ENCODE data around the gene MRPS18B. TPM values are rescaled to one million over a fixed set of nuclear protein-coding genes. Genes with fewer than 3 reads are reported as not detected.

The MRPS18B gene
- total and polyA plus RNA-seq, 2 of the 13 experiments (the other 11 are each of a cell fraction or from before 2014, with no cell fraction given), result 125 to 131 TPM

- TF ChIP-seq, protein P1, sequence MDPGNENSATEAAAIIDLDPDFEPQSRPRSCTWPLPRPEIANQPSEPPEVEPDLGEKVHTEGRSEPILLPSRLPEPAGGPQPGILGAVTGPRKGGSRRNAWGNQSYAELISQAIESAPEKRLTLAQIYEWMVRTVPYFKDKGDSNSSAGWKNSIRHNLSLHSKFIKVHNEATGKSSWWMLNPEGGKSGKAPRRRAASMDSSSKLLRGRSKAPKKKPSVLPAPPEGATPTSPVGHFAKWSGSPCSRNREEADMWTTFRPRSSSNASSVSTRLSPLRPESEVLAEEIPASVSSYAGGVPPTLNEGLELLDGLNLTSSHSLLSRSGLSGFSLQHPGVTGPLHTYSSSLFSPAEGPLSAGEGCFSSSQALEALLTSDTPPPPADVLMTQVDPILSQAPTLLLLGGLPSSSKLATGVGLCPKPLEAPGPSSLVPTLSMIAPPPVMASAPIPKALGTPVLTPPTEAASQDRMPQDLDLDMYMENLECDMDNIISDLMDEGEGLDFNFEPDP (CRISPR knock-in tag; conservative IDR thresholded peaks at IDR 0.05), result no peak
- no peak for TF ChIP-seq ZNF460 (CRISPR knock-in tag; IDR thresholded peaks at IDR 0.05; ENCODE audit: borderline replicate concordance)
- peak; percentile 81; the same call in 1 of the 2 replicates for TF ChIP-seq ZNF619 (CRISPR knock-in tag; IDR thresholded peaks at IDR 0.05)
- no peak; the same call in 1 of the 2 replicates for TF ChIP-seq ZNF510 (CRISPR knock-in tag; IDR thresholded peaks at IDR 0.05; ENCODE audit: low read depth)
- TF ChIP-seq MAFG (CRISPR knock-in tag; IDR thresholded peaks at IDR 0.05), result no peak
- no peak; the same call in 1 of the 2 replicates for TF ChIP-seq KLF11 (CRISPR knock-in tag; IDR thresholded peaks at IDR 0.05)
- no peak for TF ChIP-seq ZNF224 (CRISPR knock-in tag; IDR thresholded peaks at IDR 0.05)
- no peak; the same call in 1 of the 2 replicates for TF ChIP-seq ZBTB42 (CRISPR knock-in tag; IDR thresholded peaks at IDR 0.05)
- TF ChIP-seq NR3C1 (CRISPR knock-in tag; IDR thresholded peaks at IDR 0.05), result no peak
- no peak for TF ChIP-seq STAT5B (CRISPR knock-in tag; IDR thresholded peaks at IDR 0.05)
- TF ChIP-seq ZNF484 (CRISPR knock-in tag; IDR thresholded peaks at IDR 0.05; ENCODE audit: borderline replicate concordance, low read depth), result no peak
Observed at GRCh38 chr6:30617565-30618269, at the start of gene MRPS18B (continued).

DNA sequence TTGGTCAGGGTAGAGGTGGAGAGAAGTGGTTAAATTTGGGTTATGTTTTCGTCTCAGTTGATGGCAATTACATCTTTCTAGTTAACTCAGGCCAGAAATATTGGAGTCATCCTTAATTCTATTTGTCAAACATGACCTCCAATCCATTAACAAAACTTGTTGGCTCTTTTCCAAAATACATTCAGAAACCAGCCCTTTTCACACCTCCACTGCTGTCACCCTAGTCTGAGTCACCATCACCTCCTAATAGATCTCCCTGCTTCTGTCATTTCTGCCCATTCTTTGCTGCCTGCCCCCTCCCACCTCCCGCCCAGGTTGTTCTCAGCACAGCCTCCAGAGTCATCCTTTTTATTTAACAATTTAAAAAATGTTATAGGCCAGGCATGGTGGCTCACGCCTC, 49.4 kb upstream of the MRPS18B start:
- intact Hi-C loops (cut with micrococcal nuclease; ENCODE audit: unreplicated experiment), result no loop called here
- Histone ChIP-seq H2AFZ (ENCODE audit: low read length) (no peak overlapping the region), H4K20me1 (ENCODE audit: insufficient read depth, low read length) (peaks cover 18% of the 10 kb centered on the region), H3K27me3 (ENCODE audit: control insufficient read depth in 1 of 2, insufficient read depth in 2 of 2, low read length in 2 of 2) (no peaks in the 10 kb centered on the region; a peak in 1 of 5 replicates), H3K4me2 (ENCODE audit: low read depth, low read length) (no peak overlapping the region), H3K27ac (ENCODE audit: extremely low read length, insufficient read depth, low read length) (no peak overlapping the region), H3K79me2 (ENCODE audit: insufficient read depth, low read length) (peaks cover 21% of the 10 kb centered on the region), H3K9me3 (ENCODE audit: low read length) (no peaks in the 10 kb centered on the region), H3K9ac (ENCODE audit: insufficient read depth, low read depth, low read length) (no peak overlapping the region), H3K36me3 (replicated peaks in 1 of 2; ENCODE audit: control insufficient read depth in 1 of 2, insufficient read depth in 2 of 2, low read length in 2 of 2) (peaks cover 0 to 1% of the 10 kb centered on the region in 2 experiments; a peak in 1 of 5 replicates), H3K4me3 (replicated peaks in 1 of 3; ENCODE audit: insufficient read depth in 1 of 3, low read depth in 2 of 3, low read length in 3 of 3) (no peak overlapping the region), H3K4me1 (ENCODE audit: insufficient read depth, low read length) (peaks cover 40% of the 10 kb centered on the region)
- in situ Hi-C loops (cut with HindIII; ENCODE audit: extremely low pct_ligation_motif_present, low pct_unique_long_range_greater_than_20kb), result no loop called here
- BruUV-seq (replicated peaks), result no TSS peak
- WGBS (ENCODE audit: low lambda C conversion rate), result 66% methylated on average over 3 of the region's 3 CpGs
- DNase-seq (ENCODE audit: low spot score) (no peak), ATAC-seq (no peak), FAIRE-seq (no peak)
- POLR2A ChIA-PET, result no interaction called here
- CTCF ChIA-PET (ENCODE audit: low intra/inter-chr PET ratio, low total read pairs), result no interaction called here
- TF ChIP-seq NFATC3 (CRISPR knock-in tag; IDR thresholded peaks at IDR 0.05) (no peak), ZBTB33 (CRISPR knock-in tag; IDR thresholded peaks at IDR 0.05) (no peak), MED8 (CRISPR knock-in tag; IDR thresholded peaks at IDR 0.05; ENCODE audit: insufficient replicate concordance) (no peak), SMARCC2 (IDR thresholded peaks at IDR 0.05) (no peak), RXRA (CRISPR knock-in tag; IDR thresholded peaks at IDR 0.05) (no peak), CSRNP2 (CRISPR knock-in tag; conservative IDR thresholded peaks at IDR 0.05; ENCODE audit: low read depth) (no peak), ZNF17 (CRISPR knock-in tag; IDR thresholded peaks at IDR 0.05) (no peak), ELK4 (CRISPR knock-in tag; IDR thresholded peaks at IDR 0.05; ENCODE audit: borderline replicate concordance) (no peak)

Data from HepG2 (cell line).